ENCODE data around the gene CTNNA3. TPM values are rescaled to one million over a fixed set of nuclear protein-coding genes. Genes with fewer than 3 reads are reported as not detected.

The CTNNA3 gene
- total and polyA plus RNA-seq, 5 donors from 2014 or later = not detected

DNA sequence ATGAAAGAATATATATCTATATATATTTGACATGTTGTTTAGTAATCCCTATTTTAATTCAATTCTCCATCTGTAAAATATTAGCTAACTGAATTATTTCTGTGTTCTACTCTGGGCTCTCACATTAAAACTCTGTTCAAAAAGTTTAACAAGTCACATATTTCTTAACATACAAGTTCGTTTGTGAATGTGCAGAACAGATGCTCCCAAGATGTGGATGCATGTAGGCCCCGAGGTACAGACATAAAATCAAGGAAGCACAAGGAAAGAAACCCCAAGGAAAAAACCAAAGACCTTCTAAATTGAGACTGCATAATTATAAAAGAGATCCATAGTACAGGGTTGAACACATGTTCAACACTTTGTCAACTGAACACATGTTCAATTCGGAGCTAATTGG, 595.0 kb downstream of the CTNNA3 start:
- DNase-seq (no peak), ATAC-seq (ENCODE audit: low read depth in 2 of 2) (no peak)
- H3K27me3 ChIP-seq (ENCODE audit: control insufficient read depth, insufficient read depth, low read length) = no peaks in the 10 kb centered on the region
- no peaks in the 10 kb centered on the region for H3K4me1 ChIP-seq (ENCODE audit: control insufficient read depth, insufficient read depth, low read length, poor library complexity, severe bottlenecking)
- no peak overlapping the region for H3K4me3 ChIP-seq (ENCODE audit: low read depth, low read length)
- H3K9me3 ChIP-seq (ENCODE audit: control insufficient read depth in 2 of 2, low read length in 2 of 2) = no peaks in the 10 kb centered on the region
- Mint-ChIP-seq H3K4me3 (no peak overlapping the region), H3K9me3 (peaks cover 0 to 5% (median 0%) of the 10 kb centered on the region in 7 donors), H3K4me1 (no peaks in the 10 kb centered on the region), H3K36me3 (no peaks in the 10 kb centered on the region), H3K27me3 (peaks cover 4% of the 10 kb centered on the region), H3K27ac (no peak overlapping the region)
- no peaks in the 10 kb centered on the region for H3K36me3 ChIP-seq (ENCODE audit: control insufficient read depth, insufficient read depth, low read length)
- no peak overlapping the region for H3K27ac ChIP-seq (ENCODE audit: insufficient read depth, low read length, poor library complexity, severe bottlenecking)

DNA sequence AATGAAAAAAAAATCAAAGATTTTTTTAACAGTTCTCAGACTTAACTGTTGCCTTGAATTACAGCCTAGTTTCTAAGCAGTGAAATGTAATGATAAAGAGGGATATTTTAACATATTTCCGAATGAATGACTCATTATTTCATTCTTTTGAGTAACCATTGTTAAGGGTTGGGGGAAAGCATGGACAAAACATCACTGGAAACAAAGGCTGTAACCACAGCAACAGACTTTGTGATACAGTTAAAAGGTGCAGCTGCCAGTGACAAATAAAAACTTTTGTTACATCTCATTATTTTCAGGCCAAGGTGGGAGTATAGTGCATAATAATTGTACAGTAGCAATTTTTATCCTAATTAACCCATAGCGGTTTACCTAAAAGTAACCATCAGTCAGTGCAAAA, 597.5 kb downstream of the CTNNA3 start:
- H3K27ac ChIP-seq (ENCODE audit: insufficient read depth, low read length, poor library complexity, severe bottlenecking) = no peak overlapping the region
- peaks cover 4% of the 10 kb centered on the region for H3K27me3 Mint-ChIP-seq
- no peaks in the 10 kb centered on the region for H3K36me3 Mint-ChIP-seq
- peaks cover 0 to 5% (median 0%) of the 10 kb centered on the region in 7 donors for H3K9me3 Mint-ChIP-seq
- no peaks in the 10 kb centered on the region for H3K4me1 ChIP-seq (ENCODE audit: control insufficient read depth, insufficient read depth, low read length, poor library complexity, severe bottlenecking)
- no peaks in the 10 kb centered on the region for H3K9me3 ChIP-seq (ENCODE audit: control insufficient read depth in 2 of 2, low read length in 2 of 2)
- H3K36me3 ChIP-seq (ENCODE audit: control insufficient read depth, insufficient read depth, low read length) = no peaks in the 10 kb centered on the region
- H3K4me3 ChIP-seq (ENCODE audit: low read depth, low read length) = no peak overlapping the region
- H3K4me1 Mint-ChIP-seq = no peaks in the 10 kb centered on the region
- ATAC-seq (ENCODE audit: low read depth in 2 of 2) (no peak), DNase-seq (no peak)
- no peaks in the 10 kb centered on the region for H3K27me3 ChIP-seq (ENCODE audit: control insufficient read depth, insufficient read depth, low read length)
- H3K4me3 Mint-ChIP-seq = no peak overlapping the region
- H3K27ac Mint-ChIP-seq = no peak overlapping the region

DNA sequence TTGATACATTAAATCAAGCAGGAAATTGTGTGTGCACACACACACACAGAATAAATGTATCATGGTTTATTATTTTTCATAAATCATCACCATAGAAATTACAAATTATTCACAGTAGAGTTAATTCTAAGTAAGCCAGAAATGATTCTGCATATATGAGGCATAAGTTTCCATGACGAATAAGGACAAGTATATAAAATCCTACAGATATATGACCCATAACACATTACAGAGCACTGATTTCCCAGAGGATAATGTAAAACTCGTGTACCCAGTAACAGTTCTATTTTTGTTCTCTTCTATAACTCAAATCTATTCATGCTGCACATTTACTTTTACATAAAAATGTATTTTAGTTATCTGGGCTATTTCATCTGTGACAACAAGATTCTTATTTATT, 600.5 kb downstream of the CTNNA3 start:
- H3K9me3 ChIP-seq (ENCODE audit: control insufficient read depth in 2 of 2, low read length in 2 of 2) = no peaks in the 10 kb centered on the region
- H3K27me3 Mint-ChIP-seq = peaks cover 2% of the 10 kb centered on the region
- H3K36me3 ChIP-seq (ENCODE audit: control insufficient read depth, insufficient read depth, low read length) = no peaks in the 10 kb centered on the region
- no peaks in the 10 kb centered on the region for H3K36me3 Mint-ChIP-seq
- peaks cover 0 to 5% (median 0%) of the 10 kb centered on the region in 7 donors for H3K9me3 Mint-ChIP-seq
- H3K27me3 ChIP-seq (ENCODE audit: control insufficient read depth, insufficient read depth, low read length) = no peaks in the 10 kb centered on the region
- H3K27ac Mint-ChIP-seq = no peak overlapping the region
- no peaks in the 10 kb centered on the region for H3K4me1 Mint-ChIP-seq
- ATAC-seq (ENCODE audit: low read depth in 2 of 2) (no peak), DNase-seq (no peak)
- H3K4me1 ChIP-seq (ENCODE audit: control insufficient read depth, insufficient read depth, low read length, poor library complexity, severe bottlenecking) = no peaks in the 10 kb centered on the region
- no peak overlapping the region for H3K27ac ChIP-seq (ENCODE audit: insufficient read depth, low read length, poor library complexity, severe bottlenecking)
- no peak overlapping the region for H3K4me3 Mint-ChIP-seq
- H3K4me3 ChIP-seq (ENCODE audit: low read depth, low read length) = no peak overlapping the region

DNA sequence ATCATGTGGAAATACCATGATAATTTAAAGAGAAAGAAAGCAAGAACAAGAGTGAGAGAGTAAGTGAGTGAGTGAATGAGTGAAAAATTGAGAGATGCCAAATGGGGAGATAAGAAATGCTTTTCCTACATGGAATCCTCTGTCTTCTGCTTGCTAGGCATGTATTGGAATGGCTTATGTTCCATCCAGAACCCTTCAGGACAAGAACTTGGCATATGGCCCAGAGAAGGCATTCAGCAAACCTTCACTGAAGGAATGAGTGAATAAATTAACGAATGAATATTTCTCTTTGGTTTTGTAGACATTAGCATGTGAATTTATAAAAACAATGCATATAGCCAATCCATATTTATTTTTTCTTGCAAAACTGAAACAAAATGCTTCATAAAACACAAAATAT, 608.0 kb downstream of the CTNNA3 start:
- DNase-seq (no peak), ATAC-seq (ENCODE audit: low read depth in 2 of 2) (no peak)
- Mint-ChIP-seq H3K9me3 (peaks cover 0 to 4% (median 0%) of the 10 kb centered on the region in 7 donors), H3K27ac (no peak overlapping the region), H3K4me3 (no peak overlapping the region), H3K36me3 (no peaks in the 10 kb centered on the region), H3K27me3 (no peaks in the 10 kb centered on the region), H3K4me1 (no peaks in the 10 kb centered on the region)
- Histone ChIP-seq H3K27ac (ENCODE audit: insufficient read depth, low read length, poor library complexity, severe bottlenecking) (no peak overlapping the region), H3K36me3 (ENCODE audit: control insufficient read depth, insufficient read depth, low read length) (no peaks in the 10 kb centered on the region), H3K4me1 (ENCODE audit: control insufficient read depth, insufficient read depth, low read length, poor library complexity, severe bottlenecking) (no peaks in the 10 kb centered on the region), H3K9me3 (ENCODE audit: control insufficient read depth in 2 of 2, low read length in 2 of 2) (no peaks in the 10 kb centered on the region), H3K4me3 (ENCODE audit: low read depth, low read length) (no peak overlapping the region), H3K27me3 (ENCODE audit: control insufficient read depth, insufficient read depth, low read length) (no peaks in the 10 kb centered on the region)

DNA sequence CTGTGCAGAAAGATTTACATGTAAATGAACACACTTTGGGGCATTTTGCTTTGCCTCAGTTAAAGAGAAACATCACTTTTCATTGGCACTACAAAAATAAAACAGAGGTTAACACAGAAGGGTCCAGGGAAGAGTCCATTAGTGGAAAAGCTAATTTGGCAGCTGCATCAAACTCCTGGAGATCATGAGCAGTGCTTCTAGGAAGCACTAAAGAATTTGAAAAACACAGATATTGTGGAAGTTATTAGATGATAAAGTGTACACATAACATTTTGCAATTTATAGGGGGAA, 608.9 kb downstream of the CTNNA3 start:
- Mint-ChIP-seq H3K36me3 (no peaks in the 10 kb centered on the region), H3K4me1 (no peaks in the 10 kb centered on the region), H3K27ac (no peak overlapping the region), H3K9me3 (peaks cover 0 to 4% (median 0%) of the 10 kb centered on the region in 7 donors), H3K27me3 (no peaks in the 10 kb centered on the region), H3K4me3 (no peak overlapping the region)
- Histone ChIP-seq H3K4me3 (ENCODE audit: low read depth, low read length) (no peak overlapping the region), H3K27ac (ENCODE audit: insufficient read depth, low read length, poor library complexity, severe bottlenecking) (no peak overlapping the region), H3K27me3 (ENCODE audit: control insufficient read depth, insufficient read depth, low read length) (no peaks in the 10 kb centered on the region), H3K9me3 (ENCODE audit: control insufficient read depth in 2 of 2, low read length in 2 of 2) (no peaks in the 10 kb centered on the region), H3K36me3 (ENCODE audit: control insufficient read depth, insufficient read depth, low read length) (no peaks in the 10 kb centered on the region), H3K4me1 (ENCODE audit: control insufficient read depth, insufficient read depth, low read length, poor library complexity, severe bottlenecking) (no peaks in the 10 kb centered on the region)
- no peak for ATAC-seq (ENCODE audit: low read depth in 2 of 2)
- DNase-seq = no peak

DNA sequence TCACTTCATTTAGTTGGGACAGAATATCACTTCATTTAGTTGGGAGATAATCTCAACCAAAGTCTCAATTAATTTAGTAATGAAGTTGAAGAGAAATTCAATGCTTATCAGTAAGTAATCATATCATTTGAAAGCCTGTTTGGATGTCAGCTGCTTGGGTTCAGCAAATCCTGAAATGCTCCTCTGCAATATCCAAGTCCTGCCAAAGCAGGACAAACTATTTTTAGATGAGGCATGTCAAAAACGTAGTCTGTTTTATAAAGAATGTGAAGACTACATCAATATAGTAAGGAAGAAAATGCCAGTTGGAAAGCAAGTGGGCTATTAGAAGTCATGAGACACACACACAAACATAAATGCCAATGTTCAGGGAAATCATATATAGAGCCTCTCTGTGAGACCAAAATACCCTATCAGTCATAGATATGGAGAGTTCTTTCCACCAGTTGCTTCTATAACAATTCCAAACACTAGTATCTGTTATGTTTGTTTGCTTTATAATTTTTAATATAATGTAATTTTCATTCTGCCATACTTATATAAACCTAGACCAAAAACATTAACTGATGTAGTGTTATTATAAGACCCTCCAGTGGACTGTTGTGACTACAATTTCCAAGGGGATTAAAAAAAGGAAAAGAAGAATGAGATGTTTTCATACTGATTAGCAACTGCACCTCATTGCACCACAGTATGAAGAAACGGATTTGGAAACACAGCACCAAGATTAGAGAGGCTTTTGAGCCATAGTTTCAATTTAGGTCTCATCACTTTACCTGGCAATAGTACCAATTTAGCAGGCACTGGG, 609.5 kb downstream of the CTNNA3 start:
- Histone ChIP-seq H3K27me3 (ENCODE audit: control insufficient read depth, insufficient read depth, low read length) (no peaks in the 10 kb centered on the region), H3K27ac (ENCODE audit: insufficient read depth, low read length, poor library complexity, severe bottlenecking) (no peak overlapping the region), H3K36me3 (ENCODE audit: control insufficient read depth, insufficient read depth, low read length) (no peaks in the 10 kb centered on the region), H3K4me1 (ENCODE audit: control insufficient read depth, insufficient read depth, low read length, poor library complexity, severe bottlenecking) (no peaks in the 10 kb centered on the region), H3K4me3 (ENCODE audit: low read depth, low read length) (no peak overlapping the region), H3K9me3 (ENCODE audit: control insufficient read depth in 2 of 2, low read length in 2 of 2) (no peaks in the 10 kb centered on the region)
- Mint-ChIP-seq H3K27me3 (no peaks in the 10 kb centered on the region), H3K9me3 (peaks cover 0 to 4% (median 0%) of the 10 kb centered on the region in 7 donors), H3K36me3 (no peaks in the 10 kb centered on the region), H3K4me1 (no peaks in the 10 kb centered on the region), H3K4me3 (no peak overlapping the region), H3K27ac (no peak overlapping the region)
- ATAC-seq (ENCODE audit: low read depth in 2 of 2) (no peak), DNase-seq (no peak)

DNA sequence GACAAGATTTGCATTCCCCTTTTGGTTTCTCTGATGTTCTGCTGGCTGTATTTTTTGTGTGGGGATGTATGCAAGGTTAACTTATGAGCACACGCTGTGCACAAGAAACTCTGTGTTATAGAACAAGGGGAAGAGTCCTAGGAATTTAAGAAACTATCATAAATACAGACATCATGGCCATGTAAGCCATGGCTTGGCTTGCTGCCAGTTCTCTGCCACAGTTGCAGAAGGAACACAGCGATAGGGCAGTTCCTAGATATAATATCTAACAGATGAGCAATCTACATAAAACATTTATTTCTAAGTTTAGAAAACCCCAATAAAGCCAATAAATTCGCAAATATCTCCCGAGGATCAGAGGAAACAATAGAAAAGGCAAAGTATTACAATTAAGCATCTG, 616.9 kb downstream of the CTNNA3 start:
- DNase-seq (no peak), ATAC-seq (ENCODE audit: low read depth in 2 of 2) (no peak)
- Histone ChIP-seq H3K36me3 (ENCODE audit: control insufficient read depth, insufficient read depth, low read length) (no peaks in the 10 kb centered on the region), H3K27ac (ENCODE audit: insufficient read depth, low read length, poor library complexity, severe bottlenecking) (no peak overlapping the region), H3K9me3 (ENCODE audit: control insufficient read depth in 2 of 2, low read length in 2 of 2) (no peaks in the 10 kb centered on the region), H3K4me1 (ENCODE audit: control insufficient read depth, insufficient read depth, low read length, poor library complexity, severe bottlenecking) (no peaks in the 10 kb centered on the region), H3K4me3 (ENCODE audit: low read depth, low read length) (no peak overlapping the region), H3K27me3 (ENCODE audit: control insufficient read depth, insufficient read depth, low read length) (no peaks in the 10 kb centered on the region)
- H3K27me3 Mint-ChIP-seq = no peaks in the 10 kb centered on the region
- H3K9me3 Mint-ChIP-seq = peaks cover 0 to 4% (median 2%) of the 10 kb centered on the region in 7 donors
- H3K4me3 Mint-ChIP-seq = no peak overlapping the region
- no peaks in the 10 kb centered on the region for H3K36me3 Mint-ChIP-seq
- no peak overlapping the region for H3K27ac Mint-ChIP-seq
- H3K4me1 Mint-ChIP-seq = no peaks in the 10 kb centered on the region

DNA sequence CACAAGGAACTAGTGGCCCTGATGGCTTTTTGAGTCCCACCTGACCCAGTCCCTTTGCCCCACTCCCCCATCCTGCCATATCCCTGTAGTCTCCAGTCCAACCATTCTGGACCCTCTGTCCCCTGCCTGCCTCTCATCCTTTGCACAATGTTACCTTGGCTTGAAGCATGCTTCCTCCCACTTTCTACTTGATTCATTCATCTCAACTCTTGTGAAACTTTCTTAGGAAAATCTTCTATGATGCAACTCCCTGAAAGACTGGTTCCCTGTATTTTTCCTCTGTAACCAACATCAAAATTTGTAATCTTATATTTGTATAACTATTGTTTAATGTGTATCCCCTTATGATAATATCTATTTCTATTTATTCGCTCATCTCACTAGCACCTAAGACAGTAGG, 618.6 kb downstream of the CTNNA3 start:
- no peaks in the 10 kb centered on the region for H3K4me1 ChIP-seq (ENCODE audit: control insufficient read depth, insufficient read depth, low read length, poor library complexity, severe bottlenecking)
- no peak overlapping the region for H3K27ac ChIP-seq (ENCODE audit: insufficient read depth, low read length, poor library complexity, severe bottlenecking)
- no peaks in the 10 kb centered on the region for H3K27me3 ChIP-seq (ENCODE audit: control insufficient read depth, insufficient read depth, low read length)
- Mint-ChIP-seq H3K4me1 (no peaks in the 10 kb centered on the region), H3K4me3 (no peak overlapping the region), H3K27me3 (no peaks in the 10 kb centered on the region), H3K27ac (no peak overlapping the region), H3K36me3 (no peaks in the 10 kb centered on the region), H3K9me3 (peaks cover 0 to 6% (median 2%) of the 10 kb centered on the region in 7 donors)
- DNase-seq = no peak
- H3K4me3 ChIP-seq (ENCODE audit: low read depth, low read length) = no peak overlapping the region
- ATAC-seq (ENCODE audit: low read depth in 2 of 2) = no peak
- H3K36me3 ChIP-seq (ENCODE audit: control insufficient read depth, insufficient read depth, low read length) = no peaks in the 10 kb centered on the region
- H3K9me3 ChIP-seq (ENCODE audit: control insufficient read depth in 2 of 2, low read length in 2 of 2) = peaks cover 0 to under 1% of the 10 kb centered on the region in 2 experiments
